SK-N-MC (cell line): Measurements from ENCODE around the gene AFTPH.

Source experiments
- EZH2 ChIP-seq: fragments of 200-600 bp; sonication (generic); IDR thresholded peaks from one replicate; pipeline ENCODE4 v1.6.1; 2017; ENCODE audit warnings: antibody characterized with exemption
- POLR2AphosphoS5 ChIP-seq: IDR thresholded peaks from 2 replicates; pipeline ENCODE4 v1.6.1; 2012; ENCODE audit warnings: mild to moderate bottlenecking, low read depth, low read length, borderline replicate concordance

DNA sequence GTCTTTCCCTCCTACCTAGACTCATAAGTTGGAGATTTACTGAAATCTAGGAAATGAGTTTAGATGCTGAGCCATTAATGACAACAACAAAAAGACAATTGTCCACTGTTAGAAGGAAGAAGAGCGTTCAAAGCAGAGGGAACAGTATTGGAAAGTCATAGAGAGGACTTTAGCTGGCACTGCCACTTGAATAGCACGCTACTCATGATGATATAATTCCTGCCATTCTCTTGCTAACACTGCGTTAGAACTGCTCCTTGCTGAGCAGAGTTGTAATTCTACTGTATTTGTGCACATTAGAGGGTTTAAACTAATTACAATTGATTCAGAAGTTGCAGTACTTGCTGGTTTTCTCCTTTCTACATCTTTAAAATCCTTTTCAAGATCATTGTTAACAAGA is 9.0 kb upstream of the AFTPH start:
- TF ChIP-seq EZH2 (no peak), POLR2AphosphoS5 (no peak)
